OCI-LY1 (cell line): ENCODE results near the gene ARHGEF6.

Experiments used
- CTCF ChIP-seq: fragments of 200-600 bp; sonication (generic), shearing (Covaris generic); IDR thresholded peaks from 2 replicates; pipeline ENCODE4 v1.5.1; 2017; ENCODE audit warnings: mild to moderate bottlenecking, antibody characterized with exemption, low read length, moderate library complexity, mixed read lengths
- EZH2 ChIP-seq: fragments of 200-600 bp; sonication (generic), shearing (Covaris generic); IDR thresholded peaks from 2 replicates; pipeline ENCODE4 v1.8.0; 2017; ENCODE audit warnings: borderline replicate concordance, mixed run types, mild to moderate bottlenecking, antibody characterized with exemption, low read length, moderate library complexity, mixed read lengths

- no peak for TF ChIP-seq CTCF
- no peak for TF ChIP-seq EZH2
Observed at GRCh38 chrX:136627409-136627808, 153.3 kb downstream of the ARHGEF6 start.
